ENCODE measurements around the gene DYTN. TPM values are rescaled to one million over a fixed set of nuclear protein-coding genes. Genes with fewer than 3 reads are reported as not detected.

DYTN gene
- total RNA-seq, 1 experiment from 2014 or later, result not detected

GRCh38 chr2:206723288-206723687, 5.1 kb upstream of the DYTN start:
- DNase-seq (ENCODE audit: low read depth, low spot score), result no peak
- TF ChIP-seq CTCF (IDR thresholded peaks at IDR 0.05 in 2 of 3, conservative IDR thresholded peaks at IDR 0.05 in 1 of 3; ENCODE audit: borderline replicate concordance in 1 of 3, insufficient read depth in 1 of 3, low read depth in 2 of 3, low read length in 2 of 3), result no peak
- no peaks in the 10 kb centered on the region for H3K79me2 ChIP-seq (ENCODE audit: insufficient read depth, low read length)
- no peak overlapping the region for H3K4me3 ChIP-seq (replicated peaks in 1 of 2; ENCODE audit: low read depth in 1 of 2, low read length in 2 of 2)
- H4K20me1 ChIP-seq (ENCODE audit: insufficient read depth), result no peaks in the 10 kb centered on the region
- intact Hi-C loops (cut with micrococcal nuclease), result no loop called here
- ChIA-PET POLR2A (no interaction called here), CTCF (no interaction called here), RAD21 (ENCODE audit: low non-redundant PET in 1 of 2, low total read pairs in 2 of 2, uncharacterized antibody in 2 of 2, unreplicated experiment in 2 of 2) (no interaction called here)
- H3K9me3 ChIP-seq (ENCODE audit: control insufficient read depth in 1 of 2, insufficient read depth in 1 of 2, low read depth in 1 of 2, low read length in 2 of 2), result no peaks in the 10 kb centered on the region
- no TSS peak for BruUV-seq (replicated peaks)
- peaks cover 0 to under 1% of the 10 kb centered on the region in 2 experiments; a peak in 2 of 4 replicates for H3K4me1 ChIP-seq (ENCODE audit: control insufficient read depth in 1 of 2, insufficient read depth in 2 of 2, low read length in 2 of 2)
- ATAC-seq, result no peak
- H3K36me3 ChIP-seq (ENCODE audit: control insufficient read depth in 1 of 2, insufficient read depth in 2 of 2, low read length in 2 of 2), result no peaks in the 10 kb centered on the region
- no peak overlapping the region for H2AFZ ChIP-seq (ENCODE audit: low read depth, low read length, poor library complexity, severe bottlenecking)
- no peak overlapping the region for H3K4me2 ChIP-seq (ENCODE audit: low read length)
- no peaks in the 10 kb centered on the region for H3K27me3 ChIP-seq (ENCODE audit: insufficient read depth, low read length)
- H3K27ac ChIP-seq (ENCODE audit: low read depth, low read length), result no peak overlapping the region
- H3K9ac ChIP-seq (ENCODE audit: low read length), result no peak overlapping the region
- H3K9me2 ChIP-seq (ENCODE audit: insufficient read depth), result 0 out of 2 replicates have a peak, but pooled peaks cover 3% of the 10 kb centered on the region

GRCh38 chr2:206721256-206721920, 3.2 kb upstream of the DYTN start:
- RAD21 ChIA-PET (ENCODE audit: low non-redundant PET in 1 of 2, low total read pairs in 2 of 2, uncharacterized antibody in 2 of 2, unreplicated experiment in 2 of 2), result no interaction called here
- no peak for TF ChIP-seq ELF1 (IDR thresholded peaks at IDR 0.05; ENCODE audit: borderline replicate concordance, low read depth)
- no peak for TF ChIP-seq ZBTB33 (IDR thresholded peaks at IDR 0.05; ENCODE audit: extremely low read depth, insufficient replicate concordance, low read length)
- no peak for TF ChIP-seq JUND (IDR thresholded peaks at IDR 0.05)
- TF ChIP-seq TCF7L2 (IDR thresholded peaks at IDR 0.05; ENCODE audit: borderline replicate concordance, extremely low read depth, insufficient read depth, insufficient read length), result no peak
- TF ChIP-seq SP1 (IDR thresholded peaks at IDR 0.05; ENCODE audit: low read depth), result no peak
- TF ChIP-seq CBX3 (IDR thresholded peaks at IDR 0.05; ENCODE audit: low read depth), result no peak
- no peak for TF ChIP-seq POLR2A (IDR thresholded peaks at IDR 0.05; ENCODE audit: borderline replicate concordance, extremely low read depth, insufficient read depth, insufficient read length)
- TF ChIP-seq RAD21 (IDR thresholded peaks at IDR 0.05; ENCODE audit: low read depth), result no peak
- no peak for TF ChIP-seq REST (IDR thresholded peaks at IDR 0.05; ENCODE audit: low read depth)

More at GRCh38 chr2:206721256-206721920, 3.2 kb upstream of the DYTN start:
- H3K27me3 ChIP-seq (ENCODE audit: insufficient read depth, low read length), result no peaks in the 10 kb centered on the region
- H3K9me3 ChIP-seq (ENCODE audit: control insufficient read depth in 1 of 2, insufficient read depth in 1 of 2, low read depth in 1 of 2, low read length in 2 of 2), result no peaks in the 10 kb centered on the region
- H3K36me3 ChIP-seq (ENCODE audit: control insufficient read depth in 1 of 2, insufficient read depth in 2 of 2, low read length in 2 of 2), result no peaks in the 10 kb centered on the region
- no peak overlapping the region for H2AFZ ChIP-seq (ENCODE audit: low read depth, low read length, poor library complexity, severe bottlenecking)
- H3K9ac ChIP-seq (ENCODE audit: low read length), result no peak overlapping the region
- intact Hi-C loops (cut with micrococcal nuclease), result no loop called here
- ChIA-PET CTCF (no interaction called here), POLR2A (no interaction called here)
- no peak overlapping the region for H3K4me2 ChIP-seq (ENCODE audit: low read length)
- no peaks in the 10 kb centered on the region for H4K20me1 ChIP-seq (ENCODE audit: insufficient read depth)
- BruUV-seq (replicated peaks), result no TSS peak
- H3K79me2 ChIP-seq (ENCODE audit: insufficient read depth, low read length), result no peaks in the 10 kb centered on the region
- ATAC-seq (no peak), DNase-seq (ENCODE audit: low read depth, low spot score) (no peak)
- H3K4me3 ChIP-seq (replicated peaks in 1 of 2; ENCODE audit: low read depth in 1 of 2, low read length in 2 of 2), result no peak overlapping the region
- H3K4me1 ChIP-seq (ENCODE audit: control insufficient read depth in 1 of 2, insufficient read depth in 2 of 2, low read length in 2 of 2), result no peaks in the 10 kb centered on the region
- no peak overlapping the region for H3K27ac ChIP-seq (ENCODE audit: low read depth, low read length)
- 0 out of 2 replicates have a peak, but pooled peaks cover 3% of the 10 kb centered on the region for H3K9me2 ChIP-seq (ENCODE audit: insufficient read depth)

Data from HCT116 (cell line).